Activated B cell treated with CpG ODN at 0.5 μM for 24 hours (primary cell): Measurements from ENCODE around the gene ZMAT3. TPM values are rescaled to one million over a fixed set of nuclear protein-coding genes. Genes with fewer than 3 reads are reported as not detected.

Experiments
- ATAC-seq: fragments of 200-7000 bp; cut with Tn5 transposase; one replicate; pipeline ENCODE4 v1.10.0; 2021; ENCODE audit warnings: low read depth, mild to moderate bottlenecking, moderate library complexity
- CTCF ChIA-PET: fragments of 350-600 bp; sonication (Branson Sonifier 250); formaldehyde crosslinking; loops from one replicate; lab custom pipeline; 2021; ENCODE audit warnings: antibody characterized with exemption; lab: Charles Lee
- POLR2A ChIA-PET: fragments of 350-600 bp; sonication (Branson Sonifier 250); formaldehyde crosslinking; loops from one replicate; lab custom pipeline; 2021; ENCODE audit warnings: antibody characterized with exemption; lab: Charles Lee
- DNase-seq: peaks from one replicate; pipeline ENCODE4 v3.0.0; 2022
- H3K27ac Mint-ChIP-seq: one replicate; pipeline ENCODE4 v1.8.0; 2020; ENCODE audit warnings: mixed read lengths
- H3K27me3 Mint-ChIP-seq: one replicate; pipeline ENCODE4 v1.8.0; 2021; ENCODE audit warnings: mixed read lengths
- H3K36me3 Mint-ChIP-seq: one replicate; pipeline ENCODE4 v1.8.0; 2021; ENCODE audit warnings: low read depth, mixed read lengths
- H3K4me1 Mint-ChIP-seq: one replicate; pipeline ENCODE4 v1.8.0; 2021; ENCODE audit warnings: mixed read lengths
- H3K4me3 Mint-ChIP-seq: one replicate; pipeline ENCODE4 v1.8.0; 2020; ENCODE audit warnings: mild to moderate bottlenecking, mixed read lengths
- H3K9me3 Mint-ChIP-seq: one replicate; pipeline ENCODE4 v1.8.0; 2020; ENCODE audit warnings: mixed read lengths
- intact Hi-C: fragments of 100-400 bp; cut with micrococcal nuclease; formaldehyde crosslinking; loops from one replicate; pipeline ENCODE4 v1.15.1; 2024
- total RNA-seq: library from RNA; stranded (reverse); gene quantifications from 2 replicates; pipeline ENCODE4 v1.2.3, GENCODE V29; 2022
- TF ChIP-seq, protein P1 (sequence below): fragments of 200-600 bp; IDR thresholded peaks from one replicate; pipeline ENCODE4 v1.8.0; 2022; ENCODE audit warnings: antibody characterized with exemption, mild to moderate bottlenecking

ZMAT3 gene
- total RNA-seq, 1 donor from 2014 or later = 32.0 TPM

DNA sequence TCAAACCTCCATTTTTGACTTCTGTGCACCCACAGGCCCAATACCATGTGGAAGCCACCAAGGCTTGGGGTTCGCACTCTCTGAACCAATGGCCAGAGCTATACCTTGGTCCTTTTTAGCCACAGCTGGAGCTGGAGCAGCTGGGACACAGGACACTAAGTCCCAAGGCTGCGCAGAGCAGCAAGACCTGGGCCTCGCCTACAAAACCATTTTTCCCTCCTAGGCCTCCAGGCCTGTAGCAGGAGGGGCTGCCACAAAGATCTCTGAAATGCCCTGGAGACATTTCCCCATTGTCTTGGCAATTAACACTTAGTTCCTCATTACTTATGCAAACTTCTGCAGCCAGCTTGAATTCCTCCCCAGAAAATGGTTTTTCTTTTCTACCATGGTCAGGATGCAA is 81.3 kb downstream of the ZMAT3 start:
- H3K36me3 Mint-ChIP-seq = peaks cover 30% of the 10 kb centered on the region
- ChIA-PET POLR2A (no interaction called here), CTCF (no interaction called here)
- no peak for ATAC-seq
- no peaks in the 10 kb centered on the region for H3K4me1 Mint-ChIP-seq
- no peak overlapping the region for H3K27ac Mint-ChIP-seq
- H3K4me3 Mint-ChIP-seq = no peak overlapping the region
- H3K9me3 Mint-ChIP-seq = peaks cover 39% of the 10 kb centered on the region
- H3K27me3 Mint-ChIP-seq = no peaks in the 10 kb centered on the region
- intact Hi-C loops = no loop called here
- DNase-seq = no peak
- TF ChIP-seq, protein P1, sequence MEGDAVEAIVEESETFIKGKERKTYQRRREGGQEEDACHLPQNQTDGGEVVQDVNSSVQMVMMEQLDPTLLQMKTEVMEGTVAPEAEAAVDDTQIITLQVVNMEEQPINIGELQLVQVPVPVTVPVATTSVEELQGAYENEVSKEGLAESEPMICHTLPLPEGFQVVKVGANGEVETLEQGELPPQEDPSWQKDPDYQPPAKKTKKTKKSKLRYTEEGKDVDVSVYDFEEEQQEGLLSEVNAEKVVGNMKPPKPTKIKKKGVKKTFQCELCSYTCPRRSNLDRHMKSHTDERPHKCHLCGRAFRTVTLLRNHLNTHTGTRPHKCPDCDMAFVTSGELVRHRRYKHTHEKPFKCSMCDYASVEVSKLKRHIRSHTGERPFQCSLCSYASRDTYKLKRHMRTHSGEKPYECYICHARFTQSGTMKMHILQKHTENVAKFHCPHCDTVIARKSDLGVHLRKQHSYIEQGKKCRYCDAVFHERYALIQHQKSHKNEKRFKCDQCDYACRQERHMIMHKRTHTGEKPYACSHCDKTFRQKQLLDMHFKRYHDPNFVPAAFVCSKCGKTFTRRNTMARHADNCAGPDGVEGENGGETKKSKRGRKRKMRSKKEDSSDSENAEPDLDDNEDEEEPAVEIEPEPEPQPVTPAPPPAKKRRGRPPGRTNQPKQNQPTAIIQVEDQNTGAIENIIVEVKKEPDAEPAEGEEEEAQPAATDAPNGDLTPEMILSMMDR = no peak

- peaks cover 34% of the 10 kb centered on the region for H3K36me3 Mint-ChIP-seq
- H3K9me3 Mint-ChIP-seq = peaks cover 39% of the 10 kb centered on the region
- intact Hi-C loops = no loop called here
- ATAC-seq = no peak
- no peak overlapping the region for H3K27ac Mint-ChIP-seq
- no peak for DNase-seq
- no peak overlapping the region for H3K4me3 Mint-ChIP-seq
- H3K4me1 Mint-ChIP-seq = no peaks in the 10 kb centered on the region
- H3K27me3 Mint-ChIP-seq = no peaks in the 10 kb centered on the region
- TF ChIP-seq, protein P1 = no peak
- ChIA-PET CTCF (no interaction called here), POLR2A (no interaction called here)
Observed at GRCh38 chr3:178989821-178990220, 81.8 kb downstream of the ZMAT3 start.

DNA sequence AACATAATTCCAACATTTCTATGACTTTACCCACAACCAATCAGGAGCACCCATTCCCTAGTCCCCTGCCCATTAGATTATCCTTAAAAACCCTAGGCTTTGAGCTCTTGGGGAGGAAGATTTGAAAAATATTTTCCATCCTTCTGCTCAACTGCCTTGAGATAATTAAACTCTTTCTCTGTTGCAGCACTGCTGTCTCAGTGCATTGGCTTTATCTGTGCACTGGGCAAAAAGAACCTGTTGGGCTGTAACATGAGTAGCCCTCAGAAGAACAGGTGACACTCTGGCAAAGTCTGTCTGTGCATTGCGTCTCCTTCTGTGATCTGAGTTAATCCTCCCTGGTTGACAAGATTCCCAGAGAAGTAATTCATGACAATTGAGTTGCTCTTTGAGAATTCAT is 83.9 kb downstream of the ZMAT3 start:
- Mint-ChIP-seq H3K9me3 (peaks cover 41% of the 10 kb centered on the region), H3K36me3 (peaks cover 30% of the 10 kb centered on the region), H3K27ac (no peak overlapping the region), H3K27me3 (no peaks in the 10 kb centered on the region), H3K4me1 (no peaks in the 10 kb centered on the region), H3K4me3 (no peak overlapping the region)
- no peak for ATAC-seq
- TF ChIP-seq, protein P1 = no peak
- no peak for DNase-seq
- ChIA-PET POLR2A (no interaction called here), CTCF (no interaction called here)
- intact Hi-C loops = no loop called here

- TF ChIP-seq, protein P1 = no peak
- ChIA-PET POLR2A (no interaction called here), CTCF (no interaction called here)
- Mint-ChIP-seq H3K4me3 (no peak overlapping the region), H3K27ac (no peak overlapping the region), H3K36me3 (peaks cover 30% of the 10 kb centered on the region), H3K27me3 (no peaks in the 10 kb centered on the region), H3K4me1 (peaks cover 7% of the 10 kb centered on the region), H3K9me3 (peaks cover 44% of the 10 kb centered on the region)
- DNase-seq (no peak), ATAC-seq (no peak)
- intact Hi-C loops = no loop called here
Observed at GRCh38 chr3:178986456-178986855, 85.2 kb downstream of the ZMAT3 start.

GRCh38 chr3:178982137-178982536 is 89.5 kb downstream of the ZMAT3 start:
- H3K27me3 Mint-ChIP-seq = no peaks in the 10 kb centered on the region
- peaks cover 7% of the 10 kb centered on the region for H3K4me1 Mint-ChIP-seq
- H3K4me3 Mint-ChIP-seq = no peak overlapping the region
- H3K36me3 Mint-ChIP-seq = peaks cover 8% of the 10 kb centered on the region
- H3K27ac Mint-ChIP-seq = peak overlapping the region; percentile 41
- ChIA-PET CTCF (no interaction called here), POLR2A (no interaction called here)
- H3K9me3 Mint-ChIP-seq = peaks cover 16% of the 10 kb centered on the region
- DNase-seq = no peak
- TF ChIP-seq, protein P1 = no peak
- intact Hi-C loops = loop anchor here (2.0 kb wide), 1 partner anchor 13 kb away; no protein-coding TSS in a partner anchor
- peak; percentile 92 for ATAC-seq
